B cell (primary cell): ENCODE results near the gene LARGE2. TPM values are rescaled to one million over a fixed set of nuclear protein-coding genes. Genes with fewer than 3 reads are reported as not detected.

Experiments used
- ATAC-seq: fragments of 200-7000 bp; cut with Tn5 transposase; one replicate; pipeline ENCODE4 v1.10.0; 2021; ENCODE audit warnings: low read depth, mild to moderate bottlenecking, moderate number of reproducible peaks, moderate library complexity
- CTCF ChIA-PET: fragments of 350-600 bp; sonication (Branson Sonifier 250); formaldehyde crosslinking; loops from one replicate; lab custom pipeline; 2021; ENCODE audit warnings: antibody characterized with exemption, inconsistent platforms; lab: Charles Lee
- POLR2A ChIA-PET: fragments of 350-600 bp; sonication (Branson Sonifier 250); formaldehyde crosslinking; loops from one replicate; lab custom pipeline; 2021; ENCODE audit warnings: antibody characterized with exemption; lab: Charles Lee
- DNase-seq: peaks from one replicate; pipeline ENCODE4 v3.0.0; 2013
- H2AFZ ChIP-seq: 2 replicates; pipeline ENCODE4 v1.6.1; 2012; ENCODE audit warnings: mild to moderate bottlenecking, low read depth, low read length; ENCODE audit not compliant: insufficient read depth, poor library complexity, severe bottlenecking
- H3K27ac ChIP-seq, 2 donors: 1 replicate in 1 of 2; 2 replicates in 1 of 2; pipeline ENCODE4 v1.5.1; 2012 to 2013; ENCODE audit warnings: low read length in 2 of 2, mild to moderate bottlenecking in 2 of 2, moderate library complexity in 1 of 2
- H3K27me3 ChIP-seq, 4 experiments: fragments of 200-600 bp in 1 of 4; sonication (generic) in 1 of 4; replicated peaks in 1 of 4; 1 replicate in 2 of 4; 2 replicates in 2 of 4; pipeline versions ENCODE4 v1.6.1 to v1.7.0; 2013 to 2016; ENCODE audit warnings: low read length in 3 of 4, mild to moderate bottlenecking in 2 of 4, mixed read lengths in 1 of 4, moderate library complexity in 1 of 4; ENCODE audit not compliant: insufficient read depth in 4 of 4, control insufficient read depth in 3 of 4; ENCODE audit errors: control extremely low read depth in 1 of 4
- H3K36me3 ChIP-seq, 2 experiments: replicated peaks in 1 of 2; 1 replicate in 1 of 2; 2 replicates in 1 of 2; pipeline versions ENCODE4 v1.6.1 to v1.7.1; 2013; ENCODE audit warnings: low read length in 1 of 2; ENCODE audit not compliant: insufficient read depth in 2 of 2, control insufficient read depth in 1 of 2; ENCODE audit errors: control extremely low read depth in 1 of 2, extremely low read depth in 1 of 2
- H3K4me1 ChIP-seq, 2 donors: fragments of 200-600 bp in 1 of 2; sonication (generic) in 1 of 2; 1 replicate in 1 of 2; 2 replicates in 1 of 2; pipeline versions ENCODE4 v1.5.1 to v1.6.1; 2013 to 2017; ENCODE audit warnings: low read length in 2 of 2; ENCODE audit not compliant: control insufficient read depth in 2 of 2, insufficient read depth in 2 of 2
- H3K4me2 ChIP-seq: replicated peaks from 2 replicates; pipeline ENCODE3; 2012; ENCODE audit warnings: mild to moderate bottlenecking, low read depth, low read length; ENCODE audit not compliant: poor library complexity, severe bottlenecking
- H3K4me3 ChIP-seq, 5 experiments: fragments of 200-600 bp in 1 of 5; sonication (generic) in 1 of 5; 1 replicate in 3 of 5; 2 replicates in 2 of 5; pipeline versions ENCODE4 v1.5.1 to v1.7.0; 2011 to 2016; ENCODE audit warnings: low read length in 4 of 5, mild to moderate bottlenecking in 4 of 5, low read depth in 2 of 5, control low read depth in 1 of 5, moderate library complexity in 1 of 5; ENCODE audit not compliant: insufficient read depth in 1 of 5; ENCODE audit errors: control extremely low read depth in 1 of 5, extremely low read depth in 1 of 5
- H3K79me2 ChIP-seq: fragments of 200-600 bp; sonication (generic); one replicate; pipeline ENCODE4 v1.6.0; 2016; ENCODE audit warnings: low read length; ENCODE audit not compliant: control insufficient read depth, insufficient read depth
- H3K9ac ChIP-seq: fragments of 200-600 bp; sonication (generic); 2 replicates; pipeline ENCODE4 v1.6.1; 2017; ENCODE audit warnings: mild to moderate bottlenecking, low read length, moderate library complexity
- H3K9me3 ChIP-seq, 3 donors: one replicate each; pipeline versions ENCODE4 v1.6.1 to v1.7.1; 2013; ENCODE audit warnings: low read length in 2 of 3; ENCODE audit not compliant: control insufficient read depth in 2 of 3, insufficient read depth in 1 of 3; ENCODE audit errors: control extremely low read depth in 1 of 3
- H4K20me1 ChIP-seq: 2 replicates; pipeline ENCODE4 v1.6.0; 2012; ENCODE audit warnings: mild to moderate bottlenecking, low read length; ENCODE audit not compliant: insufficient read depth, control insufficient read depth, poor library complexity, severe bottlenecking
- H3K27ac Mint-ChIP-seq: one replicate; pipeline ENCODE4 v1.8.0; 2021; ENCODE audit warnings: mixed read lengths
- H3K27me3 Mint-ChIP-seq: one replicate; pipeline ENCODE4 v1.8.0; 2021; ENCODE audit warnings: mixed read lengths
- H3K4me1 Mint-ChIP-seq: one replicate; pipeline ENCODE4 v1.8.0; 2021; ENCODE audit warnings: mixed read lengths
- H3K4me3 Mint-ChIP-seq: one replicate; pipeline ENCODE4 v1.8.0; 2021; ENCODE audit warnings: mixed read lengths
- H3K9me3 Mint-ChIP-seq: one replicate; pipeline ENCODE4 v1.8.0; 2022; ENCODE audit warnings: mixed read lengths; ENCODE audit not compliant: insufficient read depth
- CTCF ChIP-seq: fragments of 200-600 bp; IDR thresholded peaks from one replicate; pipeline ENCODE4 v1.8.0; 2022; ENCODE audit warnings: antibody characterized with exemption, mild to moderate bottlenecking
- EZH2 ChIP-seq: IDR thresholded peaks from 2 replicates; pipeline ENCODE4 v1.6.1; 2012; ENCODE audit warnings: borderline replicate concordance, low read depth, mild to moderate bottlenecking, moderate library complexity, low read length; ENCODE audit not compliant: insufficient read depth, poor library complexity, severe bottlenecking
- WGBS: methylation state at CpG from one replicate; pipeline ENCODE4 v1.1.5; 2013; ENCODE audit warnings: missing lambda C conversion rate; ENCODE audit not compliant: insufficient coverage; 5-methylcytosine and 5-hydroxymethylcytosine counted together
- intact Hi-C: fragments of 100-400 bp; cut with micrococcal nuclease; formaldehyde crosslinking; loops from one replicate; pipeline ENCODE4 v1.10.0; 2022
- polyA plus RNA-seq: library from polyadenylated mRNA; depleted of rRNA; stranded (reverse); fragments of >200 nt; gene quantifications from 2 replicates; pipeline ENCODE4 v1.2.3, GENCODE V29; 2012
- total RNA-seq, 2 donors: library from RNA; stranded (reverse); fragments of 120-200 nt in 1 of 2; gene quantifications; 1 replicate in 1 of 2; 2 replicates in 1 of 2; pipeline versions ENCODE4 v1.2.3 to v1.2.4, GENCODE V29; 2013 to 2022

Gene LARGE2
- total and polyA plus RNA-seq, 2 donors (not counting 1 experiment from before 2014, with no cell fraction given), result 109 to 264 TPM

GRCh38 chr11:45935349-45936064 is 13.1 kb downstream of the LARGE2 start:
- Histone ChIP-seq H3K4me2 (peak overlapping the region; percentile 91), H3K9me3 (no peaks in the 10 kb centered on the region), H3K9ac (peak overlapping the region; percentile 14), H4K20me1 (peaks cover 17% of the 10 kb centered on the region), H2AFZ (peak overlapping the region; percentile 17), H3K27ac (peak overlapping the region; percentile 26 to 92), H3K4me1 (peaks cover 71 to 78% of the 10 kb centered on the region in 2 donors), H3K27me3 (no peaks in the 10 kb centered on the region), H3K4me3 (peak overlapping the region in 3 of 5 experiments; percentile 5 to 34 (median 15)), H3K36me3 (peaks cover 0 to 12% of the 10 kb centered on the region in 2 experiments), H3K79me2 (peaks cover 68% of the 10 kb centered on the region)
- Mint-ChIP-seq H3K9me3 (no peaks in the 10 kb centered on the region), H3K4me1 (peaks cover 89% of the 10 kb centered on the region), H3K27me3 (no peaks in the 10 kb centered on the region), H3K27ac (peak overlapping the region; percentile 92), H3K4me3 (peak overlapping the region; percentile 95)
- ChIA-PET POLR2A (interaction anchor here (0.6 to 10.9 kb wide), 4 partner anchors 9 to 33 kb away, joined by 3 to 162 read pairs (median 9); partner anchors contain the start of genes LARGE2 and PEX16), CTCF (interaction anchor here (0.7 to 11.4 kb wide), 6 partner anchors 15 to 308 kb away, joined by 3 to 98 read pairs (median 4); partner anchors contain the start of genes LARGE2 and PEX16)
- TF ChIP-seq CTCF (no peak), EZH2 (no peak)
- DNase-seq (peak; percentile 61), ATAC-seq (peak; percentile 11)
- intact Hi-C loops, result loop anchor here (10.0 kb wide), 1 partner anchor 1619 kb away; the partner anchor contains the start of gene CELF1
- WGBS, result 65% methylated on average over 2 of the region's 8 CpGs
